HuH-7.5 (cell line): Measurements from ENCODE around the gene NEUROD2.
A peak's percentile ranks its signal among the peaks of the same experiment; 100 is the strongest.
"Not testable (repeated sequence)": the region's sequence is repeated elsewhere in the genome, so short reads cannot be mapped to it uniquely, and the experiment has no call there.

Source experiments
- DNase-seq: peaks from one replicate; pipeline ENCODE4 v3.0.0; 2011; ENCODE audit warnings: low spot score

The NEUROD2 gene

GRCh38 chr17:39602533-39603303 is 5.0 kb downstream of the NEUROD2 start:
- no peak for DNase-seq

GRCh38 chr17:39601758-39602532 is 5.8 kb downstream of the NEUROD2 start:
- no peak for DNase-seq

GRCh38 chr17:39600997-39601597 is 6.6 kb downstream of the NEUROD2 start:
- DNase-seq = no peak

GRCh38 chr17:39600288-39600996 is 7.3 kb downstream of the NEUROD2 start:
- no peak for DNase-seq

GRCh38 chr17:39599665-39600231 is 8.0 kb downstream of the NEUROD2 start:
- no peak for DNase-seq

- DNase-seq = no peak
These were observed 8.6 kb downstream of the NEUROD2 start for GRCh38 chr17:39599004-39599664.

GRCh38 chr17:39598630-39599003 is 9.1 kb downstream of the NEUROD2 start:
- no peak for DNase-seq

GRCh38 chr17:39598047-39598481 is 9.7 kb downstream of the NEUROD2 start:
- DNase-seq = no peak

- no peak for DNase-seq
These were observed 10.2 kb downstream of the NEUROD2 start for GRCh38 chr17:39597372-39598046.

- DNase-seq = no peak
These were observed 11.0 kb downstream of the NEUROD2 start for GRCh38 chr17:39596543-39597267.

- DNase-seq = no peak
These were observed 11.7 kb downstream of the NEUROD2 start for GRCh38 chr17:39595928-39596510.

GRCh38 chr17:39595294-39595693 is 12.4 kb downstream of the NEUROD2 start:
- DNase-seq = no peak

- no peak for DNase-seq
These were observed 14.3 kb downstream of the NEUROD2 start for GRCh38 chr17:39593371-39593770.

- peak; percentile 59 for DNase-seq
These were observed 15.5 kb downstream of the NEUROD2 start for GRCh38 chr17:39591958-39592954.

- DNase-seq = not testable (repeated sequence)
These were observed 17.5 kb downstream of the NEUROD2 start for GRCh38 chr17:39590180-39590579.

GRCh38 chr17:39582658-39583057 is 25.1 kb downstream of the NEUROD2 start:
- DNase-seq = no peak

- DNase-seq = no peak
These were observed 26.0 kb downstream of the NEUROD2 start for GRCh38 chr17:39581759-39582085.

- DNase-seq = no peak
These were observed 26.5 kb downstream of the NEUROD2 start for GRCh38 chr17:39581071-39581758.
